Measurements from ENCODE around the gene ALX3. TPM values are rescaled to one million over a fixed set of nuclear protein-coding genes. Genes with fewer than 3 reads are reported as not detected.

The ALX3 gene
- total and polyA plus RNA-seq, 10 of the 15 experiments (the other 5 are each of a cell fraction or from before 2014, with no cell fraction given): not detected

GRCh38 chr1:110069404-110070281, 829 bp downstream of the ALX3 start:
- DNase-seq (ENCODE audit: low read depth, low spot score): no peak
- Histone ChIP-seq H3K4me1 (ENCODE audit: control insufficient read depth, insufficient read depth, low read length) (no peaks in the 10 kb centered on the region), H3K27me3 (replicated peaks in 1 of 2; ENCODE audit: control insufficient read depth in 2 of 2, insufficient read depth in 2 of 2, low read length in 1 of 2) (peaks cover 28 to 36% of the 10 kb centered on the region in 2 experiments), H3K4me3 (no peak overlapping the region), H3K4me2 (ENCODE audit: control insufficient read depth, insufficient read depth) (no peak overlapping the region), H2AFZ (ENCODE audit: control insufficient read depth, low read depth, low read length) (no peak overlapping the region), H3K36me3 (ENCODE audit: control insufficient read depth in 2 of 2, insufficient read depth in 2 of 2, low read length in 1 of 2) (no peaks in the 10 kb centered on the region), H3K9me3 (replicated peaks; ENCODE audit: control insufficient read depth, insufficient read depth, low read length) (no peaks in the 10 kb centered on the region), H3K79me2 (ENCODE audit: control insufficient read depth, insufficient read depth, low read length) (no peaks in the 10 kb centered on the region), H3K27ac (ENCODE audit: control insufficient read depth, insufficient read depth) (no peak overlapping the region), H4K20me1 (ENCODE audit: control insufficient read depth, insufficient read depth) (peaks cover 3% of the 10 kb centered on the region), H3K9ac (ENCODE audit: control insufficient read depth, insufficient read depth, low read length) (no peak overlapping the region)
- intact Hi-C loops (cut with micrococcal nuclease; ENCODE audit: unreplicated experiment): no loop called here
- ChIA-PET SMC1A (ENCODE audit: uncharacterized antibody, unreplicated experiment) (no interaction called here), CTCF (interaction anchor here (0.8 kb wide), 1 partner anchor 40 kb away, joined by 3 read pairs; no protein-coding TSS in a partner anchor), RAD21 (ENCODE audit: unreplicated experiment) (no interaction called here), POLR2A (no interaction called here)
- peak; percentile 15; the same call in 2 of the 3 replicates for ATAC-seq
- in situ Hi-C loops (cut with MboI): no loop called here
- 0 out of 2 replicates have a peak, but pooled peaks have one; percentile 11 for TF ChIP-seq EZH2 (IDR thresholded peaks at IDR 0.05; ENCODE audit: borderline replicate concordance, control insufficient read depth, low read depth, low read length)
- peak; percentile 52 for TF ChIP-seq SUZ12 (IDR thresholded peaks at IDR 0.05; ENCODE audit: unreplicated experiment)
- no peak for TF ChIP-seq ZNF687 (IDR thresholded peaks at IDR 0.05)
- TF ChIP-seq ATF7 (IDR thresholded peaks at IDR 0.05; ENCODE audit: low read depth): no peak
- TF ChIP-seq CHD4 (IDR thresholded peaks at IDR 0.05): no peak
- no peak for TF ChIP-seq SIN3A (IDR thresholded peaks at IDR 0.05; ENCODE audit: low read depth, low read length)
- no peak for TF ChIP-seq FOXM1 (IDR thresholded peaks at IDR 0.05; ENCODE audit: low read depth, low read length)
- TF ChIP-seq SRF (IDR thresholded peaks at IDR 0.05; ENCODE audit: low read depth in 2 of 2, low read length in 2 of 2): no peak
- TF ChIP-seq PBX3 (IDR thresholded peaks at IDR 0.05; ENCODE audit: insufficient replicate concordance, low read depth, low read length): no peak
- no peak for TF ChIP-seq BCL3 (IDR thresholded peaks at IDR 0.05; ENCODE audit: borderline replicate concordance, insufficient read depth, low read depth, low read length, poor library complexity, severe bottlenecking)
- no peak for FAIRE-seq
- 52% methylated on average over 59 of the region's 64 CpGs for WGBS (ENCODE audit: insufficient coverage, insufficient replicate concordance, low lambda C conversion rate, missing lambda C conversion rate)
- BruUV-seq (replicated peaks): no TSS peak

All from GM12878 (cell line).